Measurements from ENCODE around the gene CXCR6.

Gene CXCR6

DNA sequence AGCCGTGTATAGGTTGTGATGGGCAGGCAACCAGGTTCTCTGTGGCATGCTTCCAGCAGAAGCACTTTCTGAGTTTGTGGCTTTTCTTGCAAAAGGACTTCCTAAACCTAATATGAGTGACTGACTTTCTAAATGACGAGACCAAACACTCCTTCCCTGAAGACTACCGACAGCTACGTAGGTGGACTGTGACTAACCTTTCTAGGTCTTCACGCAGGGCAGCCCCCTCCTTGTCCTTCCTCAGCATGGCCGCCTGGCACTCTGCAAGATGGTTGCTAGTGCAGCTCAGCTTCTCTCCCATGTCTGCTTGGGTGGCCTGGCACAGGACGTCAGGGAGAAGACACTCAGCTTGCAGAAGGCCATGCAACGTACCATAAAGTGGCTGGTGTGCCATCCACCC is 20.9 kb downstream of the CXCR6 start (continued):
- TF ChIP-seq ZSCAN23 (tag by site-specific recombination; IDR thresholded peaks at IDR 0.05) = no peak
- TF ChIP-seq ZNF133 (tag by site-specific recombination; IDR thresholded peaks at IDR 0.05) = no peak
- TF ChIP-seq GLI4 (tag by site-specific recombination; IDR thresholded peaks at IDR 0.05) = no peak
- TF ChIP-seq ZNF792 (tag by site-specific recombination; IDR thresholded peaks at IDR 0.05) = no peak
- no peak for TF ChIP-seq ZNF626 (tag by site-specific recombination; IDR thresholded peaks at IDR 0.05)
- TF ChIP-seq ZNF155 (tag by site-specific recombination; IDR thresholded peaks at IDR 0.05) = no peak
- no peak for TF ChIP-seq HIC1 (tag by site-specific recombination; IDR thresholded peaks at IDR 0.05)
- no peak for TF ChIP-seq KLF1 (tag by site-specific recombination; IDR thresholded peaks at IDR 0.05)

DNA sequence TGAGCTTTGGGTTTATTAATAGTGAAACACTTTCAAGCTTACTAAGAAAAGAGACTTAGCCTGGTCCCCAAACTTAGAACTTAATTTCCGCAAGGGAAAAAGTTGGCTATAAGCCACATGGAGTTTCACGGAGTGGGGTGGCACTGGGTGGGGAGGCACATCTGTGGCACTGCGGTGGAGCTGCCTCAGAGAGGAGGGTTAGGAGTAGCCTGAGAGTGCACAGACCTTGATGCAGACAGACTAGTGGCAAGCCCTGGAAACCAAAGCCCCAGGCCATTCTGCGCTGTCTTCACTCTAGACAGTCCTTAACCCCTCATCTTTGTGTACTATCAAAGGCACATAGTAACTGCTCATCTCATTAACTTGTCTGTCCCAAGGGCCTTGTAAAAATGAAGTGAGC is 22.0 kb downstream of the CXCR6 start:
- Histone ChIP-seq H3K9me3 (ENCODE audit: control insufficient read depth, insufficient read depth, low read depth, low read length) (no peaks in the 10 kb centered on the region), H3K4me3 (ENCODE audit: low read depth, low read length) (no peak overlapping the region), H3K4me1 (ENCODE audit: control insufficient read depth, insufficient read depth, low read length) (no peaks in the 10 kb centered on the region), H3K27ac (ENCODE audit: extremely low read depth, low read depth, low read length) (no peak overlapping the region), H3K36me3 (ENCODE audit: control insufficient read depth in 2 of 2, insufficient read depth in 1 of 2, low read length in 2 of 2) (peaks cover 9 to 100% of the 10 kb centered on the region in 2 experiments; a peak in 2 of 3 replicates)
- TF ChIP-seq ZNF660 (tag by site-specific recombination; IDR thresholded peaks at IDR 0.05) (no peak), ZFHX2 (tag by site-specific recombination; conservative IDR thresholded peaks at IDR 0.05) (no peak), ZNF701 (tag by site-specific recombination; IDR thresholded peaks at IDR 0.05) (no peak), ZNF140 (tag by site-specific recombination; IDR thresholded peaks at IDR 0.05) (no peak), ZNF274 (IDR thresholded peaks at IDR 0.05; ENCODE audit: low read length) (no peak), ZNF274 (tag by site-specific recombination; IDR thresholded peaks at IDR 0.05; ENCODE audit: borderline replicate concordance) (no peak), ZNF639 (tag by site-specific recombination; IDR thresholded peaks at IDR 0.05) (no peak), ZNF423 (tag by site-specific recombination; IDR thresholded peaks at IDR 0.05) (no peak), ZNF391 (tag by site-specific recombination; IDR thresholded peaks at IDR 0.05; ENCODE audit: borderline replicate concordance, low read depth) (no peak), HOXA7 (CRISPR knock-in tag; IDR thresholded peaks at IDR 0.05; ENCODE audit: borderline replicate concordance) (no peak), ZNF404 (tag by site-specific recombination; IDR thresholded peaks at IDR 0.05) (no peak), ZFP69B (tag by site-specific recombination; IDR thresholded peaks at IDR 0.05) (no peak), ZNF416 (tag by site-specific recombination; IDR thresholded peaks at IDR 0.05) (no peak), SP2 (tag by site-specific recombination; IDR thresholded peaks at IDR 0.05) (no peak), SP7 (tag by site-specific recombination; IDR thresholded peaks at IDR 0.05) (no peak), ZNF132 (tag by site-specific recombination; IDR thresholded peaks at IDR 0.05; ENCODE audit: borderline replicate concordance) (no peak), ZNF513 (tag by site-specific recombination; IDR thresholded peaks at IDR 0.05) (no peak), ZNF146 (tag by site-specific recombination; IDR thresholded peaks at IDR 0.05) (no peak), ZNF530 (tag by site-specific recombination; IDR thresholded peaks at IDR 0.05; ENCODE audit: low read depth) (no peak), PRDM2 (tag by site-specific recombination; IDR thresholded peaks at IDR 0.05; ENCODE audit: borderline replicate concordance) (no peak)
- POLR2A ChIA-PET = no interaction called here
- CTCF ChIA-PET = interaction anchor here (0.6 kb wide), 1 partner anchor 152 kb away, joined by 3 read pairs; no protein-coding TSS in a partner anchor
